ENCODE measurements around the gene DNAJB14.
"Not testable (repeated sequence)": the region's sequence is repeated elsewhere in the genome, so short reads cannot be mapped to it uniquely, and the experiment has no call there.

Gene DNAJB14

DNA sequence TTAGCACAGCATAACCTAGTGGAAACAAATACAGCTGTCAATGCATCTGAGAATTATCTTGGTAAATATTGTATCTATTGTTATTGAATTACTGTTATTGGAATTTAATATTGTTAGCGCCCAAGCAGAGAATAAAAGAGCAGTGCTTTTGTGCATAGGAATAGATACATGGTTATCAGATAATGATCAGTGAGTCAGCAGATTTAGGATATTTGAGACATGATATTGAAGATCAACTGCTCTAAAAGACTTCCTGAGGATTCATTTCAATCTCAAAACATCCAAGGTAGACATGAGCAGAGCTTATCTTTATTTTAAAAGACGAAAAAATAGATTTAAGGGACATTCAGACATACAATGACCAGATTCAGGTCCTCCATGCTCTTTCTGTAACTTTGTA is 14.2 kb upstream of the DNAJB14 start:
- TF ChIP-seq, protein P1, sequence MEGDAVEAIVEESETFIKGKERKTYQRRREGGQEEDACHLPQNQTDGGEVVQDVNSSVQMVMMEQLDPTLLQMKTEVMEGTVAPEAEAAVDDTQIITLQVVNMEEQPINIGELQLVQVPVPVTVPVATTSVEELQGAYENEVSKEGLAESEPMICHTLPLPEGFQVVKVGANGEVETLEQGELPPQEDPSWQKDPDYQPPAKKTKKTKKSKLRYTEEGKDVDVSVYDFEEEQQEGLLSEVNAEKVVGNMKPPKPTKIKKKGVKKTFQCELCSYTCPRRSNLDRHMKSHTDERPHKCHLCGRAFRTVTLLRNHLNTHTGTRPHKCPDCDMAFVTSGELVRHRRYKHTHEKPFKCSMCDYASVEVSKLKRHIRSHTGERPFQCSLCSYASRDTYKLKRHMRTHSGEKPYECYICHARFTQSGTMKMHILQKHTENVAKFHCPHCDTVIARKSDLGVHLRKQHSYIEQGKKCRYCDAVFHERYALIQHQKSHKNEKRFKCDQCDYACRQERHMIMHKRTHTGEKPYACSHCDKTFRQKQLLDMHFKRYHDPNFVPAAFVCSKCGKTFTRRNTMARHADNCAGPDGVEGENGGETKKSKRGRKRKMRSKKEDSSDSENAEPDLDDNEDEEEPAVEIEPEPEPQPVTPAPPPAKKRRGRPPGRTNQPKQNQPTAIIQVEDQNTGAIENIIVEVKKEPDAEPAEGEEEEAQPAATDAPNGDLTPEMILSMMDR (IDR thresholded peaks at IDR 0.05; ENCODE audit: low read depth, low read length, missing control alignments) = no peak
- H3K4me3 ChIP-seq (ENCODE audit: low read depth, low read length) = no peak overlapping the region
- no peak for DNase-seq (ENCODE audit: low read depth)
- in situ Hi-C loops (cut with HindIII; ENCODE audit: low sequenced_read_pairs) = no loop called here

DNA sequence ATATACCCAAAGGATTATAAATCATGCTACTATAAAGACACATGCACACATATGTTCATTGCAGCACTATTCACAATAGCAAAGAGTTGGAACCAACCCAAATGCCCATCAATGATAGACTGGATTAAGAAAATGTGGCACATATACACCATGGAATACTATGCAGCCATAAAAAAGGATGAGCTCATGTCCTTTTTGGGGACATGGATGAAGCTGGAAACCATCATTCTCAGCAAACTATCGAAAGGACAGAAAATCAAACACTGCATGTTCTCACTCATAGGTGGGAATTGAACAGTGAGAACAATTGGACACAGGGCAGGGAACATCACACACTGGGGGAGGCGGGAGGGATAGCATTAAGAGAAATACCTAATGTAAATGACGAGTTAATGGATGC is 11.8 kb upstream of the DNAJB14 start:
- DNase-seq (ENCODE audit: low read depth); H3K4me3 ChIP-seq (ENCODE audit: low read depth, low read length); in situ Hi-C loops (cut with HindIII; ENCODE audit: low sequenced_read_pairs): not testable (repeated sequence)

DNA sequence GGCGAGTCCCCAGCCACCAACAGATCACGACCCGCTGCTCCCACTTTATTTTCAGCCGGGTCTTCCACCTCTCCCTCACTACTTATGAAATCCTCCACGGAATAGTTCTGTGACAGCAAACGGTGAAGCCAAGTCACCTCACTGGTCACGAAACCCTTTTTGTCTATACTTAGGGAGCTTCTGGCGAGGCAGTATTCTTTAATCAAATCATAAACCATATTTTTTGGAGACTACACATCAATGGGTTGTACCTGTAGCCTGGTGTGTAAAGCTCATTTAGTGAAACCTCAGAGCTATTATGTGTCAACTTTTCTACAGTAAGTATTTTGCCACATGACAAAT is 4.5 kb upstream of the DNAJB14 start:
- TF ChIP-seq, protein P1 (IDR thresholded peaks at IDR 0.05; ENCODE audit: low read depth, low read length, missing control alignments) = no peak
- no peak for DNase-seq (ENCODE audit: low read depth)
- in situ Hi-C loops (cut with HindIII; ENCODE audit: low sequenced_read_pairs) = no loop called here
- peak overlapping the region; percentile 88 for H3K4me3 ChIP-seq (ENCODE audit: low read depth, low read length)

DNA sequence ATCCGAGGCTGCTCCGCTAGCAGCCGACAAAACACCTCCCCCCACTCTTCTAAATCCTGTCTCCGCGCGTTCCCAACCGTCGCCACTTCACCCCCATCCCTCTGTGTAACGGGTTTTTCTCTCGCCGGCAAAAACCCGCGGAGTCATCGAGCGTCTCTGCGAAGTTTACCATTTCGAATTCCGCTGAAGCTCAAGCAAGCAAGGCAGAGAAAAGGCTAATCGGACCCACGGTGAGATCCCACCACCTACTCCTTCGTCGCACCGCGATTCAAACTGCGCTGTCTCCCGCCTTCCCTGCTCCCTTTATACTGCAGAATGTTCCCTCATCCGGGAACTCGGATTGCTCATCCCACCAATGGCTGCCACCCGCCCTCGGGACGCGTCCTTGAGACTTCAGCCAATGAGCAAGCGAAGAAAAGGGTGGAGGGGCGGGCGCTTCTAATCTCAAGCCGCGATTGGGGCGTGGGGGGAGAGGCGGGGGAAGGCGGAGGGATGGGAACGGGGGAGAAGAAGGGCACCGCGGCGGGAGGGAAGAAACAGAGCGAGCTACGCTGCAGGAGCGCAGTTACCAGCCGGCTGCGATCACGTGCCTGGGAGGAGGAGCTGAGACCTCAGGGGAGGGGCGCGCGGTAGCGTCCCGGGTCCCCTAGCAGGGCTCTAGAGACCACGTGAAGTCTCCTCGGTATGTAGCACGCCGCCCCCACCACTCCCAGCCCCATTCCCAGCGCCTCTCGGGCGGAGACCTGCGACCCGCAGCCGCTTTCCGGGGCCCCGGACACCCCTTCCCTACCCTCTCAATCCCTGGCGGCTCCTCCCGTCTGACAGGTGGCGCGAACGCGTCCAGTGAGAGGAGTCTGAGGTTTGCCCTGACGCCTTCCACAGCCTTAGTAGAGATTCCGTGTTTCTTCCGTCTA is 3.8 kb upstream of the DNAJB14 start, which contains the start of gene H2AZ1:
H2AZ1 (minus strand) TSS at position 277 of the 914 bp plus-strand sequence; CDS start at position 172, 105 bp downstream.
- peak within 1 kb of the TSS; percentile 88 for H3K4me3 ChIP-seq (ENCODE audit: low read depth, low read length)
- TF ChIP-seq, protein P1 (IDR thresholded peaks at IDR 0.05; ENCODE audit: low read depth, low read length, missing control alignments) = no peak
- peak; percentile 98 for DNase-seq (ENCODE audit: low read depth)
- in situ Hi-C loops (cut with HindIII; ENCODE audit: low sequenced_read_pairs) = no loop called here

DNA sequence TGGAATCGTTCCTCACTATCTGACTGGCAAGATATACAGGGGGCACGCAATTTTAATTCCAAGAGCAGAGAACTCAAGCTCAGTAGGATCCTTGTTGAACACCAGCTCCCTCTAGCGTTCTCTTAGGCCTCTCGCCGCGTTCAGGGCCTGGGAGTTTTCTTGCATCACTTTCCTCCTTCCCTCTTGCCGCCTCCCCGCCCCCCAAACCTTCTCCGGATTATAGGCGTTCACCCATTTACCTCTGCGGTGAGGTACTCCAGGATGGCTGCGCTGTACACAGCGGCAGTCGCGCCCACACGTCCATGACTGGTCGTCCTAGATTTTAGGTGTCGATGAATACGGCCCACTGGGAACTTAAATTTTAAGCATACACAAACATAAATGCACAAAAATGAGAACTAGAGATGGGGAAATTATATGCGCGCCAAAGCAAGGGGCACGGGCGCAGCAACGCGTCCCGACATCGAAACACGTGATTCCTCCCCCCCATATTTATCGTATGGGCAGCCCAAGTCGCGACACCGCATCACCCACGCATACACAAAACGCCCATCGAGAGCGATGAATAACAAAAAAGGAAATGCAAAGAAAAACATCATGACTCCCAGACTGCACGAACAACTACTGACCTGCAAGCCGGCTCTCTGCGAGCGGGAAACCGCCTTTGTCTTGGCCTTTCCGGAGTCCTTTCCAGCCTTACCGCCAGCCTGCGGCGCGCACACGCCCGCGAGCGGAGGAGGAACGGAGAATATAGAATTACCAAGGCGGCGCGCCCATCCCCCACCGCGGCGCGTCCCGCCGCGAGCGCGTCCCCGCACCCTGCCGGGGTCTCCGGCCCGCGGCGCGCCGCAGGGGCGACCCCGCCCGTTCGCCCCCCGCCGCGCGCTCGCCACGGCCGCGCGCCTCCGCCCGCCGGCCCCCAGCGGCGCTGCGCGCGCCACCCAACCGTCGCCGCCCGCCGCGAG is 2.9 kb upstream of the DNAJB14 start:
- TF ChIP-seq, protein P1 (IDR thresholded peaks at IDR 0.05; ENCODE audit: low read depth, low read length, missing control alignments) = peak; percentile 94
- in situ Hi-C loops (cut with HindIII; ENCODE audit: low sequenced_read_pairs) = no loop called here
- DNase-seq (ENCODE audit: low read depth) = peak; percentile 91
- H3K4me3 ChIP-seq (ENCODE audit: low read depth, low read length) = peak overlapping the region; percentile 88

DNA sequence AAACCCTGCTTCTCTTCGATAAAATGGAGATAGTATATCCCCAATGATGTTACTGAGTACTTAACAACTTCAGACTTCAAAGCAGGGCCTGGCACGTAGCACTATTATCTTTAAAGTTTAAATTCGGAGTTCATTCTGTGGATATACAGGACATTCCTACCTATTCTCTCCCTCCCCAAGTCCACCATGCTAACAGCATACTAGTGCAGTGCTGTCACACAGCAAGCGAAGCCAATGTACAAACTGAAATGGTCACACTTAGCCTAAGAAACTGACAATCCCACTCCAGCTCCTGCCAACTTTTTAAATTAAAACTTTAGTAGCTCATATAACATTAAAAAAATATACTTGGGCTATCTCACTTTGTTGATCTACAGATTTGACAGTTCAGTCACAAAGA is 1.2 kb upstream of the DNAJB14 start:
- in situ Hi-C loops (cut with HindIII; ENCODE audit: low sequenced_read_pairs) = no loop called here
- DNase-seq (ENCODE audit: low read depth) = no peak
- TF ChIP-seq, protein P1 (IDR thresholded peaks at IDR 0.05; ENCODE audit: low read depth, low read length, missing control alignments) = no peak
- no peak overlapping the region for H3K4me3 ChIP-seq (ENCODE audit: low read depth, low read length)

Data from astrocyte of the cerebellum (primary cell).